Brain microvascular endothelial cell (primary cell): Measurements from ENCODE around the gene VPS51.

ENCODE experiments used
- DNase-seq: peaks from one replicate; pipeline ENCODE4 v3.0.0-alpha.2; 2020
- H3K27ac ChIP-seq: fragments of 250-450 bp; sonication (Bioruptor Pico); 2 replicates; pipeline ENCODE4 v1.5.1; 2020; ENCODE audit warnings: mild to moderate bottlenecking, moderate library complexity
- H3K27me3 ChIP-seq: fragments of 250-450 bp; sonication (Bioruptor Pico); replicated peaks from 2 replicates; pipeline ENCODE4 v1.5.1; 2020; ENCODE audit warnings: mild to moderate bottlenecking
- H3K36me3 ChIP-seq: fragments of 250-450 bp; sonication (Bioruptor Pico); replicated peaks from 2 replicates; pipeline ENCODE4 v1.5.1; 2020; ENCODE audit warnings: mild to moderate bottlenecking
- H3K4me3 ChIP-seq: 2 replicates; pipeline ENCODE4 v1.5.1; 2011; ENCODE audit warnings: low read depth, mild to moderate bottlenecking, control low read depth, low read length, moderate library complexity
- in situ Hi-C: cut with HindIII; loops from 2 replicates; pipeline ENCODE4 v1.10.0; 2017; ENCODE audit warnings: low sequenced_read_pairs, low pct_ligation_motif_present
- TF ChIP-seq, protein P1 (sequence below): IDR thresholded peaks from 2 replicates; pipeline ENCODE4 v1.5.1; 2011; ENCODE audit warnings: low read depth, mild to moderate bottlenecking, moderate library complexity, low read length, control low read depth, inconsistent platforms; ENCODE audit errors: missing control alignments

The VPS51 gene

DNA sequence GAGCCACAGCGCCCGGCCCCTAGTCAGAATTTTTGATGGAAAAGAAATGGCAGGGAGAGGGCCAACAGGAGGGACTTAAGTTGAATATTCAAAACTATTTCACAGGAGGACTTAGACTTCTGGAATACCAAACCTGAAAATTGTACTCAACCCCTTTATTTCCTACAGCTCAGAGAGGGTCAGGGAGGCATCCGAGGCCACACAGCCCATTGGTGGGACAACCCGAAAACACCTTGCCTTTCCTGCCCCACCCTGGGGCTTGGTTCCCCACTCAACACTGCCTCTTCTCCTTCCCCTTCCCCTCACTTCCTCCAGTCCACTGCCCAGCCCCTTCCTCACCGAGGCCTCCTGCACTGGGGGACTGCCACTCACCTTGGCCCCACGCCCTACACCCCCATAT is 39.0 kb upstream of the VPS51 start:
- TF ChIP-seq, protein P1, sequence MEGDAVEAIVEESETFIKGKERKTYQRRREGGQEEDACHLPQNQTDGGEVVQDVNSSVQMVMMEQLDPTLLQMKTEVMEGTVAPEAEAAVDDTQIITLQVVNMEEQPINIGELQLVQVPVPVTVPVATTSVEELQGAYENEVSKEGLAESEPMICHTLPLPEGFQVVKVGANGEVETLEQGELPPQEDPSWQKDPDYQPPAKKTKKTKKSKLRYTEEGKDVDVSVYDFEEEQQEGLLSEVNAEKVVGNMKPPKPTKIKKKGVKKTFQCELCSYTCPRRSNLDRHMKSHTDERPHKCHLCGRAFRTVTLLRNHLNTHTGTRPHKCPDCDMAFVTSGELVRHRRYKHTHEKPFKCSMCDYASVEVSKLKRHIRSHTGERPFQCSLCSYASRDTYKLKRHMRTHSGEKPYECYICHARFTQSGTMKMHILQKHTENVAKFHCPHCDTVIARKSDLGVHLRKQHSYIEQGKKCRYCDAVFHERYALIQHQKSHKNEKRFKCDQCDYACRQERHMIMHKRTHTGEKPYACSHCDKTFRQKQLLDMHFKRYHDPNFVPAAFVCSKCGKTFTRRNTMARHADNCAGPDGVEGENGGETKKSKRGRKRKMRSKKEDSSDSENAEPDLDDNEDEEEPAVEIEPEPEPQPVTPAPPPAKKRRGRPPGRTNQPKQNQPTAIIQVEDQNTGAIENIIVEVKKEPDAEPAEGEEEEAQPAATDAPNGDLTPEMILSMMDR, result no peak
- Histone ChIP-seq H3K27me3 (no peaks in the 10 kb centered on the region), H3K36me3 (no peaks in the 10 kb centered on the region), H3K27ac (no peak overlapping the region), H3K4me3 (no peak overlapping the region)
- no peak for DNase-seq
- in situ Hi-C loops, result no loop called here

DNA sequence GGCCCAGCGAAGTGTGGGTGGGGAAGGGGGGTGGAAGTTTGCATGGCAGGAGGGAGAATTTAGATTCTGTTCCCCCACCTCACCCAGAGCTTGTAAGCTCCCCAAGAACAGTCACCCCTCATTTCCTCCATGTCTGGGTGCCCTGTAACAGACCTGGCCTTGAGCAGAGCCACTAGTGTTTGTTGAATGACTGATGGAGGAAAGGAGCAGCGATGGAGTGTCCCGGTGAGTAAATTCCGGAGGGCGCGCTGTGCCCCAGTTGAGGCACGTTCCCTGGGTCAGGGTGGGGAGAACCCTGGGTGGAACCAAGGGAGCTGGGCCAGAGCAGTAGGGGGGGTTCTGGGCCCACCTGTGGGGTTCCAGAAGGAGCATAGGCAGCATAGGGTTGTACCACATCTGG is 38.5 kb upstream of the VPS51 start:
- in situ Hi-C loops, result no loop called here
- TF ChIP-seq, protein P1, result no peak
- Histone ChIP-seq H3K36me3 (no peaks in the 10 kb centered on the region), H3K27ac (no peak overlapping the region), H3K4me3 (no peak overlapping the region), H3K27me3 (no peaks in the 10 kb centered on the region)
- DNase-seq, result no peak

DNA sequence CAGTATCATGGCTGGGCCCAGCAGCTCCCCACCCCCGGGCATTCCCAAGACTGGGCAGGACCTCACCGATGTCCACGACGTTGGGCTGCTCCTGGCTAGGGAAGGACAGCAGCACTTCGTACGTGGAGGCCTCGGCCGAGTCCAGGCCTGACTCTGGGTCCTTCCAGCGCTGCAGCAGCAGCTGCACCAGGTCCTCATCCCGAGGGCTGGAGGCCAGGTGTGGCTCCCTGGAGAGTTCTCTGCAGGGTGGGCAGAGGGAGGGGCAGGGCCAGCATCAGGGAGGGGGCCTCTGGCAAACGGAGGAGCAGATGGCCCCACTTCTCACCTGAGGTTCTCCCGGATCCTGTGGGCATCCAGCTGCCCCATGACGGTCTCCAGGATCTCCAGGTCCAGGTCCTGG is 38.0 kb upstream of the VPS51 start:
- DNase-seq, result no peak
- Histone ChIP-seq H3K4me3 (no peak overlapping the region), H3K36me3 (no peaks in the 10 kb centered on the region), H3K27me3 (no peaks in the 10 kb centered on the region), H3K27ac (no peak overlapping the region)
- TF ChIP-seq, protein P1, result no peak
- in situ Hi-C loops, result no loop called here

DNA sequence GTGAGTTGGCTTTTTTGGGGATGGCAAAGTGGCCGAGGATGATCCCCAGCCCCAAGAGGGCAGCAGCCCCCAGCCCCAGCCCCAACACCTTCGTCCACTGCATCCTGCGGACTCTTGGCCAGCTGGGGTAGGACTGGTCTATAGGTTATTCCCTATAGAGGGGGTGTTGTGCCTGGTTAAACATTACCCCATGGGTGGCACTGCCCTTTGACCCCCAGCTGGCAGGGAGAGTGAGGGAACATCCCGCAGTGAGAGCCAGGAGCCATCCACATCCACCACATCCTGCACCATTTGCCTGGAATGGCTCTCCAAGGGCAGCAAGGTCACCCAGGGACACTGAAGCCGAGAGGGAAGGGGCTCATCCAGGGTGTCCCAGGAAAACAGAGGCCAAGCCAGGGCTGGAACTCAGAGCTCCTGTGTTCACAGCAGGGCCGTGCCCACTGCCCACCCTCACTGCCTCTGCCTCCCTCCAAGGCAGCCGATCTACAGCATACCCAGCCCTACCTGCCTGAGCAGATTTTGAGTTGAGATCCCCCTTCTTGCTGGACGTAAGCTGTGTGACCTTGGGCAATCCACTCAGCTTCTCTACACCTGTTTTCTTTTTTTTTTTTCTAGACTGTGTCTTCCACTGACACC is 37.5 kb upstream of the VPS51 start, which contains the start of gene NAALADL1:
Gene NAALADL1, minus strand, starts transcription at position 135 of the 636 bp plus-strand sequence. Its CDS starts 32 bp downstream, at position 103.
- Histone ChIP-seq H3K27ac (no peak within 1 kb of the TSS), H3K36me3 (no peaks in the 10 kb centered on the region), H3K4me3 (no peak within 1 kb of the TSS), H3K27me3 (no peaks in the 10 kb centered on the region)
- in situ Hi-C loops, result no loop called here
- TF ChIP-seq, protein P1, result no peak
- DNase-seq, result no peak

DNA sequence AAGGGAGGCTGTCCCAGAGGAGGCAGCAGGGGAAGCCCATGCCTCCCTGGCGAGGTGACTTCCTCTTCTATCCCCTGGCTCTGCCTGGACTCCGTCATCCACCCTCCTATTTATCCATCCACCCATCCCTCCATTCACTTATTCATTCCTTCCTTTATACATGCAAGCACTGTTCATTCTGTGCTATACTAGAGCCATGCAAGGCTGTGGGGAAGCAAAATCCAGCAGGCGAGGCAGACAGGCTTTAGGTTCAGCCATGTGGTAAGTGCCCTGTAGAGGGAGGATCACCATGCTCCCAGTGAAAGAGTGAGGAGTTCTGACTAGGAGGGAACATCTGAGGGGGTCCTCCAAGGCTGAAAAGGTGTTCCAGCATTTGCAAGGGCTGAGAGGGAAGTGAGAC is 36.5 kb upstream of the VPS51 start:
- H3K27ac ChIP-seq, result no peak overlapping the region
- no peak for DNase-seq
- no peak overlapping the region for H3K4me3 ChIP-seq
- TF ChIP-seq, protein P1, result no peak
- in situ Hi-C loops, result no loop called here
- no peaks in the 10 kb centered on the region for H3K27me3 ChIP-seq
- no peaks in the 10 kb centered on the region for H3K36me3 ChIP-seq
